22Rv1 (cell line): ENCODE data around the gene SETDB2.

Experiments
- H3K27ac ChIP-seq: fragments of 450-650 bp; 2 replicates; pipeline ENCODE4 v1.5.1; 2017
- CTCF ChIP-seq: fragments of 450-650 bp; IDR thresholded peaks from 2 replicates; pipeline ENCODE4 v1.5.1; 2017; ENCODE audit warnings: mild to moderate bottlenecking
- ZFX ChIP-seq: fragments of 450-650 bp; IDR thresholded peaks from 2 replicates; pipeline ENCODE4 v1.6.1; 2017; ENCODE audit warnings: antibody characterized with exemption, borderline replicate concordance

SETDB2 gene

GRCh38 chr13:49539746-49540145 is 95.7 kb downstream of the SETDB2 start:
- H3K27ac ChIP-seq: no peak overlapping the region
- TF ChIP-seq CTCF (no peak), ZFX (no peak)

GRCh38 chr13:49540552-49540951 is 96.5 kb downstream of the SETDB2 start:
- no peak overlapping the region for H3K27ac ChIP-seq
- no peak for TF ChIP-seq ZFX
- no peak for TF ChIP-seq CTCF

- H3K27ac ChIP-seq: no peak overlapping the region
- no peak for TF ChIP-seq ZFX
- TF ChIP-seq CTCF: no peak
These were observed 99.6 kb downstream of the SETDB2 start for GRCh38 chr13:49543656-49544055.
